C4-2B (cell line): ENCODE measurements around the gene KIF4B.

Experiments
- CTCF ChIP-seq: fragments of 450-650 bp; conservative IDR thresholded peaks from 2 replicates; pipeline ENCODE4 v1.5.1; 2017; ENCODE audit warnings: mild to moderate bottlenecking
- ZFX ChIP-seq: fragments of 450-650 bp; IDR thresholded peaks from 2 replicates; pipeline ENCODE4 v1.6.1; 2017

- TF ChIP-seq CTCF (peak; percentile 69), ZFX (no peak)
These were observed 36.2 kb downstream of the KIF4B start for GRCh38 chr5:155049569-155050383.
